ENCODE results near the gene SLC6A4.

Gene SLC6A4

GRCh38 chr17:30248786-30249185, 13.3 kb upstream of the SLC6A4 start:
- no peak overlapping the region for H3K27ac ChIP-seq
- TF ChIP-seq CTCF (conservative IDR thresholded peaks at IDR 0.05): no peak
- no peak for TF ChIP-seq ZFX (IDR thresholded peaks at IDR 0.05)

GRCh38 chr17:30246460-30246859, 11.0 kb upstream of the SLC6A4 start:
- no peak overlapping the region for H3K27ac ChIP-seq

GRCh38 chr17:30244853-30245385, 9.4 kb upstream of the SLC6A4 start:
- H3K27ac ChIP-seq: no peak overlapping the region

More at GRCh38 chr17:30246460-30246859, 11.0 kb upstream of the SLC6A4 start:
- TF ChIP-seq ZFX (IDR thresholded peaks at IDR 0.05) (no peak), CTCF (conservative IDR thresholded peaks at IDR 0.05) (no peak)

GRCh38 chr17:30243568-30243967, 8.1 kb upstream of the SLC6A4 start:
- H3K27ac ChIP-seq: no peak overlapping the region
- TF ChIP-seq CTCF (conservative IDR thresholded peaks at IDR 0.05): no peak
- no peak for TF ChIP-seq ZFX (IDR thresholded peaks at IDR 0.05)

More at GRCh38 chr17:30244853-30245385, 9.4 kb upstream of the SLC6A4 start:
- TF ChIP-seq CTCF (conservative IDR thresholded peaks at IDR 0.05): no peak
- no peak for TF ChIP-seq ZFX (IDR thresholded peaks at IDR 0.05)

- TF ChIP-seq CTCF (conservative IDR thresholded peaks at IDR 0.05) (no peak), ZFX (IDR thresholded peaks at IDR 0.05) (no peak)
- H3K27ac ChIP-seq: no peak overlapping the region
Measured at GRCh38 chr17:30243002-30243401, 7.5 kb upstream of the SLC6A4 start.

- TF ChIP-seq CTCF (conservative IDR thresholded peaks at IDR 0.05) (no peak), ZFX (IDR thresholded peaks at IDR 0.05) (no peak)
- no peak overlapping the region for H3K27ac ChIP-seq
Measured at GRCh38 chr17:30241051-30241450, 5.6 kb upstream of the SLC6A4 start.

- no peak for TF ChIP-seq ZFX (IDR thresholded peaks at IDR 0.05)
- no peak for TF ChIP-seq CTCF (conservative IDR thresholded peaks at IDR 0.05)
- H3K27ac ChIP-seq: no peak overlapping the region
Measured at GRCh38 chr17:30240177-30240576, 4.7 kb upstream of the SLC6A4 start.

Data from C4-2B (cell line).